ENCODE results near the gene CALCOCO1. TPM values are rescaled to one million over a fixed set of nuclear protein-coding genes. Genes with fewer than 3 reads are reported as not detected.

CALCOCO1 gene
- total and polyA plus RNA-seq, 8 donors, result 74.8 to 186 (median 134) TPM

DNA sequence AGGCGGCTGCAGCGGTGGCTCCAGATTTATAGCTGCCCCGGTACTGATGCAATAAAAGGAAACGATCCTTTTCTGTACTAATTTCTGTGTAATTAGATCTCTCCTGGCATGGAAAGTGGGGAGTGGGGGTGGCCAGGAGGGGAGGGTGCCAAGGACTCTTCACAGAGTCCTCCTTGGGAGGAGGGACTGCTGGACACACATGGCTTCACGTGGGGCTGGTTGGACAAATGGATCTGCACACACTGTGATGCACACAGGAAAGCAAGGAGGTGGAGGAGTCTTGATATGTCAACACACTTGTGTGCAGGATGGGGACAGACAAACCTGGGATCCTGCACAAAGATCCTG, 27.6 kb downstream of the CALCOCO1 start:
- TF ChIP-seq, protein P1, sequence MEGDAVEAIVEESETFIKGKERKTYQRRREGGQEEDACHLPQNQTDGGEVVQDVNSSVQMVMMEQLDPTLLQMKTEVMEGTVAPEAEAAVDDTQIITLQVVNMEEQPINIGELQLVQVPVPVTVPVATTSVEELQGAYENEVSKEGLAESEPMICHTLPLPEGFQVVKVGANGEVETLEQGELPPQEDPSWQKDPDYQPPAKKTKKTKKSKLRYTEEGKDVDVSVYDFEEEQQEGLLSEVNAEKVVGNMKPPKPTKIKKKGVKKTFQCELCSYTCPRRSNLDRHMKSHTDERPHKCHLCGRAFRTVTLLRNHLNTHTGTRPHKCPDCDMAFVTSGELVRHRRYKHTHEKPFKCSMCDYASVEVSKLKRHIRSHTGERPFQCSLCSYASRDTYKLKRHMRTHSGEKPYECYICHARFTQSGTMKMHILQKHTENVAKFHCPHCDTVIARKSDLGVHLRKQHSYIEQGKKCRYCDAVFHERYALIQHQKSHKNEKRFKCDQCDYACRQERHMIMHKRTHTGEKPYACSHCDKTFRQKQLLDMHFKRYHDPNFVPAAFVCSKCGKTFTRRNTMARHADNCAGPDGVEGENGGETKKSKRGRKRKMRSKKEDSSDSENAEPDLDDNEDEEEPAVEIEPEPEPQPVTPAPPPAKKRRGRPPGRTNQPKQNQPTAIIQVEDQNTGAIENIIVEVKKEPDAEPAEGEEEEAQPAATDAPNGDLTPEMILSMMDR (IDR thresholded peaks at IDR 0.05), result no peak
- Histone ChIP-seq H3K36me3 (no peaks in the 10 kb centered on the region), H3K9me3 (no peaks in the 10 kb centered on the region), H3K27me3 (peaks cover 52 to 98% of the 10 kb centered on the region in 2 donors), H3K27ac (no peak overlapping the region), H3K4me1 (peaks cover 13 to 25% of the 10 kb centered on the region in 2 donors), H3K4me3 (no peak overlapping the region)
- DNase-seq, result no peak
- intact Hi-C loops (cut with DNase I), result loop anchor here in 1 of 2 donors (5.0 kb wide), 1 partner anchor 43 kb away; no protein-coding TSS in a partner anchor
- ATAC-seq, result no peak

GRCh38 chr12:53698948-53699677, 28.1 kb downstream of the CALCOCO1 start:
- H3K36me3 ChIP-seq, result no peaks in the 10 kb centered on the region
- intact Hi-C loops (cut with DNase I), result no loop called here
- DNase-seq (no peak), ATAC-seq (no peak)
- no peak overlapping the region for H3K27ac ChIP-seq
- no peaks in the 10 kb centered on the region for H3K9me3 ChIP-seq
- H3K4me1 ChIP-seq, result peaks cover 13 to 25% of the 10 kb centered on the region in 2 donors
- no peak overlapping the region for H3K4me3 ChIP-seq
- TF ChIP-seq, protein P1 (IDR thresholded peaks at IDR 0.05), result no peak
- peaks cover 55 to 98% of the 10 kb centered on the region in 2 donors for H3K27me3 ChIP-seq

- peak overlapping the region in 1 of 2 donors; percentile 23 for H3K4me3 ChIP-seq
- ATAC-seq, result no peak
- no peaks in the 10 kb centered on the region for H3K36me3 ChIP-seq
- no peak for DNase-seq
- H3K27me3 ChIP-seq, result peaks cover 55 to 98% of the 10 kb centered on the region in 2 donors
- H3K4me1 ChIP-seq, result peaks cover 13 to 25% of the 10 kb centered on the region in 2 donors
- intact Hi-C loops (cut with DNase I), result no loop called here
- TF ChIP-seq, protein P1 (IDR thresholded peaks at IDR 0.05), result no peak
- H3K9me3 ChIP-seq, result no peaks in the 10 kb centered on the region
- H3K27ac ChIP-seq, result no peak overlapping the region
Measured at GRCh38 chr12:53696655-53697331, 30.5 kb downstream of the CALCOCO1 start.

GRCh38 chr12:53696285-53696654, 31.0 kb downstream of the CALCOCO1 start:
- peak; percentile 91 for ATAC-seq
- H3K27me3 ChIP-seq, result peaks cover 53 to 98% of the 10 kb centered on the region in 2 donors
- TF ChIP-seq, protein P1 (IDR thresholded peaks at IDR 0.05), result no peak
- H3K4me3 ChIP-seq, result peak overlapping the region in 1 of 2 donors; percentile 23
- H3K27ac ChIP-seq, result no peak overlapping the region
- peak in 2 of 4 donors; percentile 61 to 85 for DNase-seq
- no peaks in the 10 kb centered on the region for H3K9me3 ChIP-seq
- no peaks in the 10 kb centered on the region for H3K36me3 ChIP-seq
- H3K4me1 ChIP-seq, result peaks cover 13 to 25% of the 10 kb centered on the region in 2 donors
- intact Hi-C loops (cut with DNase I), result no loop called here

All from left lung (tissue), 10 donors.